Head of caudate nucleus (tissue), 42 donors: ENCODE data around the gene CDKN1C.
"Not testable (repeated sequence)": the region's sequence is repeated elsewhere in the genome, so short reads cannot be mapped to it uniquely, and the experiment has no call there.

ENCODE experiments used
- DNase-seq, 42 donors: peaks; one replicate each; pipeline versions ENCODE4 v3.0.0 to v3.0.0-alpha.2; 2020 to 2021; ENCODE audit warnings: mixed read lengths in 7 of 42
- intact Hi-C: fragments of 100-400 bp; cut with DNase I; formaldehyde crosslinking; loops from one replicate; pipeline ENCODE4 v1.15.0; 2022

The CDKN1C gene

GRCh38 chr11:2911785-2912391 is 26.3 kb upstream of the CDKN1C start:
- intact Hi-C loops: no loop called here
- no peak for DNase-seq

GRCh38 chr11:2911088-2911784 is 25.7 kb upstream of the CDKN1C start:
- intact Hi-C loops: no loop called here
- no peak for DNase-seq

GRCh38 chr11:2910401-2910955 is 24.9 kb upstream of the CDKN1C start:
- no peak for DNase-seq
- intact Hi-C loops: no loop called here

GRCh38 chr11:2909133-2909902 is 23.7 kb upstream of the CDKN1C start:
- intact Hi-C loops: no loop called here
- no peak for DNase-seq

- intact Hi-C loops: no loop called here
- DNase-seq: no peak
These were observed 22.6 kb upstream of the CDKN1C start for GRCh38 chr11:2908130-2908529.

- intact Hi-C loops, DNase-seq: not testable (repeated sequence)
These were observed 19.7 kb upstream of the CDKN1C start for GRCh38 chr11:2905299-2905698.

- no peak for DNase-seq
- intact Hi-C loops: no loop called here
These were observed 18.8 kb upstream of the CDKN1C start for GRCh38 chr11:2904153-2905052.

- intact Hi-C loops: no loop called here
- DNase-seq: no peak
These were observed 18.1 kb upstream of the CDKN1C start for GRCh38 chr11:2903672-2904011.

- intact Hi-C loops: no loop called here
These were observed 17.5 kb upstream of the CDKN1C start for GRCh38 chr11:2902784-2903671.

GRCh38 chr11:2901854-2902783 is 16.5 kb upstream of the CDKN1C start:
- intact Hi-C loops: no loop called here
- DNase-seq: peak; percentile 35 to 84 (median 72)

More at GRCh38 chr11:2902784-2903671, 17.5 kb upstream of the CDKN1C start:
- no peak for DNase-seq

GRCh38 chr11:2901196-2901796 is 15.7 kb upstream of the CDKN1C start:
- no peak for DNase-seq
- intact Hi-C loops: no loop called here

- DNase-seq: peak in 10 of 42 donors; percentile 11 to 58 (median 40)
- intact Hi-C loops: loop anchor here (10.0 kb wide), 1 partner anchor 594 kb away; the partner anchor contains the start of genes C11orf21 and TSPAN32
These were observed 13.7 kb upstream of the CDKN1C start for GRCh38 chr11:2899080-2899783.

GRCh38 chr11:2898366-2899079 is 12.9 kb upstream of the CDKN1C start:
- peak in 7 of 42 donors; percentile 8 to 70 (median 35) for DNase-seq
- intact Hi-C loops: loop anchor here (10.0 kb wide), 1 partner anchor 594 kb away; the partner anchor contains the start of genes C11orf21 and TSPAN32

GRCh38 chr11:2897048-2897447 is 11.5 kb upstream of the CDKN1C start:
- no peak for DNase-seq
- intact Hi-C loops: loop anchor here (10.0 kb wide), 1 partner anchor 592 kb away; the partner anchor contains the start of genes C11orf21 and TSPAN32

GRCh38 chr11:2896047-2896446 is 10.5 kb upstream of the CDKN1C start:
- DNase-seq: no peak
- intact Hi-C loops: loop anchor here (10.0 kb wide), 1 partner anchor 591 kb away; the partner anchor contains the start of genes C11orf21 and TSPAN32
